Activated CD8-positive, alpha-beta memory T cell treated with anti-CD3 and anti-CD28 coated beads for 24 hours (primary cell): Measurements from ENCODE around the gene PEX26.
"Not testable (repeated sequence)": the region's sequence is repeated elsewhere in the genome, so short reads cannot be mapped to it uniquely, and the experiment has no call there.

ENCODE experiments used
- DNase-seq: peaks from one replicate; pipeline ENCODE4 v3.0.0-alpha.2; 2020

Gene PEX26

DNA sequence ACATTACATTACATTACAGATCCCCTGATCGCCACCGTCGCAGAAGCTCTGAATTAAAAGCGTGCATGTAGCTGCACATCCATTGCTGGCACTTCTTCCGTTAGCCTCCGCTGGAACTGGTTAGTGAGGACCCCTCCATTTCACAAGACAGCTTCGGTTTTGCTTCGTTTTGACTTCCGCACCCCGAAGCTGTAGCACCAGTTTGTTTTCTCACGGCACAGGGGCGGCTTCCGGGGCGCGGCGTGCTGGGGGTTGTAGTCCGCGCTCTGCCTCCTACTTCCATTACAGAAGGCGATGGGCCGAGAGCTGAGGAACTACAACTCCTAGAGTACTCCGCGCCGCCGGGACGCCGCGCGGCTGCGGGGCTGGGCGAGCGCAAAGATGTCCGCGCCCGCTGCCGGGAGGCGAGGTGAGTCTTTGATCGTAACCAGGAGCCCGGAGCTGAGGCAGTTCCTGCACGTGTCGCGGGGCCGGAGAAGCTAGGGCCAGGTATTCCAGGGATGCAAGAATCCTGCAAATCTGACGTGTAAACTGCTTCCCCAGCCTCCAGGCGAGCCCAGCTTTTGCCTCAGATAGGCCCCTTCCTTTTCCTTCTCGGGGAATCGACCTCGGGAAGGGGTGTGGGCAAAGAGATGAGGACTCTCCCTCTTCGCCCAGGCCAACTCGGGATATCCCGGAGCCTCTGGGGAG lies at the start of gene PEX26:
Gene PEX26, plus strand, starts transcription at position 352 of the 690 bp plus-strand sequence. CDS start 387 bp downstream, outside the sequence.
- DNase-seq = peak; percentile 95

DNA sequence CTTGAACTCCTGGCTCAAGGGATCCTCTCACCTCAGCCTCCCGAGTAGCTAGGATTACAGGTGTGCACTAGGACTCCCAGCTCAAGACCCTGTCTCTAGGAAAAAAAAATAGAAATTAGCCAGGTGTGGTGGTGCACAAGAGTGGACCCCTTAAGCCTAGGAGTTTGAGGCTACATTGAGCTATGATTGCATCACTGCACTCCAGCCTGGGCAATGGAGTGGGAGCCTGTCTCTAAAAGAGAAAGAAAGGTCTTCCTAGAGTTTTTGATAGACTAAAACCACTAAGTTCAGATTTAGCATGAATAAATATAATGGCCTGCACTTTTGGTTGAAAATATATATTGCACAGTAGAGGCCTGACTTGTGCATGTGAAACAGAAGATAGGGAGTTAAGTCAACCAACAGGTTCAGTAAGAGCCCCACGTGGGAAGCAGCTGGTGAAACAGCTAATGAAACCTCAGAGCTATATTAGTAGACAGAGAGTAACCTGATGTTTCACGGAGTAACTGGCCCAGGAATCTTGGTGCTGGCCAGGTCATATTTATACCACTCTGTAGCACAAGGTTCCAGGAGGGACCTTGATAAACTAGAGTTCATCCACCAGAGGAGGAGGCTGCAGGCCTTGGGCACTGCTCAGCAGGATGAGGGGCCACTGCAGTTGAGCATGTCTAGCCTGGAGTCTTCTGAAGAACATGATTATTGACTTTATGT lies 48.8 kb upstream of the PEX26 start:
- DNase-seq = no peak

DNA sequence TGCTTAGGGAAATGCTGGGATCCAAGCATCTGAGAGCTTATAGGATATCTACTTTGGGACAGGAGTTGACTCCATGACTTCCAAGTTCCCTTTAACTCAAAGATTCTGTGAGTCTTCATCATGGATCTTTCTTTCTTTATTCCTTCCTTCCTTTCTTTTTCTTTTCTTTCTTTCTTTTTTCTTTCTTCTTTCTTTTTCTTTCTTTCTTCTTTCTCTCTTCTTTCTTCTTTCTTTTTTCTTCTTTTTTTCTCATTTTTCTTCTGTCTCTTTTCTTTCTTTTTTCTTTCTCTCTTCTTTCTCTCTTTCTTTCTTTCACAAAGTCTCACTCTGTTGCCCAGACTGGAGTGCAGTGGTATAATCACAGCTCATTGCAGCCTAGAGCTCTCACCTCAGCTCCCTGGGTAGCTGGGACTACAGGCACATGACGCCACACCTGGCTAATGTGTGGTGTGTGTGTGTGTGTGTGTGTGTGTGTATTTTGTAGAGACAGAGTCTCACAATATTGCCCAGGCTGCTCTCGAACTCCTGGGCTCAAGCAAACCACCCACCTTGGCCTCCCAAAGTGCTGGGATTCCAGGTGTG lies 48.0 kb upstream of the PEX26 start:
- DNase-seq = no peak

DNA sequence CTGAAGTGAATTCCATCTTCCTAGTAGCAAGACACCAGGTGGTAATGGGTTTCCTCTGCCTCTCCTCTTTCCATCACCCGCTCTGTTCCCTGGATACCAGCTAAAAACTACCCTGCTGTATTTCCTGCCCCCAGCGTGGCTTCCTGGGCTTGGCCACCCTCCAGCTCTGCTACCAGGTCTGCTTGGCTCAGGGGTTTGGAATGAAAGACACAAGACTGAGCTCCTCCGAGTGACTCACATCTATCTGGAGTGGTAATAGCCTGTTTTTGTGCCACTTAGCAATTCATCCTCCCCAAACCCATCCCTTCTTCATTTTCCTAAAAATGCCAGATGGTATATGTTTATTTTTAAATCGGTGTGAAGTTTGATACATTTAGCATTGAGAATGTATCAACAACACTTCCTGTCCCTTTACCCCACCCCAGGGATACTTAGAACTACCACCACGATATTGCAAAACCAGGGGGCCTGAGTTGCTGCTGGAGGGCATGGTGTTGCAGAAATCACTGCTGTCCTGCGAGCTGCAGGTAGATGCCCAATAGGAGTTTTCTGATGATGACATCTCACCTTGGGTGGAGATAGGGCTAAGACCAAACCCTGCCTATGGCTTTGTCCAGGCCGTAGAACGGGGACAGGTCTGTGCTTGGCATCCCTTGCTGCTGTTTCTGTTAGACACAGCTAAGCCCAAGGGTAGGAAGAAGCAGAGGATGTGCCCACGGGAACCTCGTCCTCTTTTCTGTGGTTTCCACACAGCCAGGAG lies 45.9 kb upstream of the PEX26 start:
- DNase-seq = no peak

DNA sequence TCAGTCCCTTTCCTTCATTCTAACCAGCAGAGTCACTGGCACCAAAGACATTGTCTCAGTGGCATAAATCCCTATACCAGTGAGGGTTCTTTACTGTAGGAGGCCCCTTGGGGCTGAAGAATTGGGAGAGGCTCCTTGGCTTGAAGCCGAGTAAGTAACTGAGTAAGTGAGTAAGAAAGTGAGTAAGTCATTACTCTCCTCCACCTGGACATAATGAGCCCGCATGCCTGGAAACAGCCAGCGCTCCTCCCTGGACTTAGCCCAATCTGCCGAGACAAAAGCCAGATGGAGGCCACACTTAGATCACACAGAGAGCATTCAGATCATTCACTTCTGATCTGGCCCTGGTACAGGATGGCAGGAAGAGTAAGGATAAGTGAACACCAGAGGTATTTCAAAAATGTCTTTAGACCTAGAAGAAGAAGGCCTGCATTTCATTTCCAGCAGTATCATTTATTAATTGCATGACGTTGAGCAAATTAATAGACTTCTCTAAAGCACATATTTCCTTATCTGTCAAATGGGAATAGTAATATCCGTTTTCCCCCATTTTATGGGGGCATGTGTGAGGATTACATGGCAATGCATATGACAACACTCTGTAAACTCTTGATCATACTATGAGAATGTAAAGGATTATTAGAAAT lies 45.2 kb upstream of the PEX26 start:
- no peak for DNase-seq

DNA sequence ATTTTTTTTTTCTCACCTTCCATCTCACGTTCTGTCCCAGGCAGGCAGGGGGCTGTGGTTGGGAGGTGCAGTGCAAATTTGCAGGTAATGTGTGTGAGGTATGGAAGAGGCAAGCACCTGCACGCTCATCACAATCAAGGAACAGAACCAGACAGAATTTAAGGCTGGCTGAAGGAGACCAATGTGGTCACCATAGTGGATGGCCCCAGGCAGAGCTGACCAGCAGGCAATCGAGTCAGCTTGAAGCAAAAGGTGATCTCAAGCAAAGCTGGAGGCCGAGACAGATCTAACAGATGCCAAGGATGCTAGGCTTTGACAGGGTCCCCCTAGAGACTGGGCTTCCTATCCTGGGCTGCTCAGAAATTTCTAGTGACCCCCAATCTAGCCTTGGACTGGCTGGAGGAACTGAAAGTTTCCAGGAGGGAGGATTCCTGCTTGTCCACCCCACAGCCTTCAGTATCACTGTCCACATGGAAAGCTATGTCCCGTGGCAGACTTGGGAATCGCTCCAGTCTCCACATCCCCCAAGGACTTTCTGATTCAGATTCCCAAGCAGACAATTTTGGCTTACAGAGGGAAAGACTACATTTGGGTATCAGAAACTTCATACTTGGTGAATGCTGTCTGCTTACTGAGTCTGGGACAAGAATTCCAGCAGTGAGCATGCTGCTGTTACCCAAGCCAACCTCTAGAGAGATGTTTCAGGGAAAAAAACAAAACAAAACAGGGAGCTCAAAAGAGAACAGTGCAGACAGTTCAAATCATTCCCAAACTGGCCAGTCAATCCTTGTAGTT lies 44.4 kb upstream of the PEX26 start:
- DNase-seq = no peak

DNA sequence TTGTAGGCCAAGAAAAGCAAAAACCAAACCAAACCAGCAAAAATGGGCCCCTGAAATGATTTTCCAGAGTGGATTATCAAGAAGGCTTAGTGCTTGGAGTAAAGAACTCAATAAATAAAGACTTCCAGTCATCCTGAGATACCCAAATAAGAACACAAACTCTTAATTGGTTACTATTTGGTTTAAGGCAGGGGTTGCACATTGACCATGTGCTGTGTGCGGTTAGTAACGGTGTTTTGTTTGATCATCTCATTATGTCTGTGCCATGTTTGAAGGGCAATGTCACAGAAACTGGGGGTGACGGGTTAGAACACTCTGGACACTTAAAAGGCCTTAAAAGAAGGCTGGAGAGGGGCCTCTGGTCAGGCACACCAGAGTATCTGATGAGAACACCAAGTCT lies 43.7 kb upstream of the PEX26 start:
- no peak for DNase-seq

DNA sequence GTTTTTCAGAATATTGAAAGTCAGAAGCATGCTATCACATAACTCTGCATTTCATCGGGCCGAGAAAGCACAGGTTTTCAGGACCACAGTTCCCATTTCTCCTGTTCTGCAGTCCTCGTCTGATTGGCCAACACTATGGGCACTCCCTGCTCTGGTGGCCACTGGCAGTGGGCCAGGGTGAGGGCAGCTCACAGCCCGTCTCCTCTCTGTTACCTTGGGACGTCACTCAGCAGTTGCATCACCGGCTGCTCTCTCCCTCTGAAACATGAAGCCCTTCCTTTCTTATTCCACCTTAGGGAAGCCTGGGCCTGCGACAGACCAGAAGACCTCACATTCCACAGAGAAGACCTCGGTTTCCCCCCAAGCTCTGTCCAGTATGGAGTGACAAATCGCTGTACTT lies 42.0 kb upstream of the PEX26 start:
- DNase-seq = no peak

DNA sequence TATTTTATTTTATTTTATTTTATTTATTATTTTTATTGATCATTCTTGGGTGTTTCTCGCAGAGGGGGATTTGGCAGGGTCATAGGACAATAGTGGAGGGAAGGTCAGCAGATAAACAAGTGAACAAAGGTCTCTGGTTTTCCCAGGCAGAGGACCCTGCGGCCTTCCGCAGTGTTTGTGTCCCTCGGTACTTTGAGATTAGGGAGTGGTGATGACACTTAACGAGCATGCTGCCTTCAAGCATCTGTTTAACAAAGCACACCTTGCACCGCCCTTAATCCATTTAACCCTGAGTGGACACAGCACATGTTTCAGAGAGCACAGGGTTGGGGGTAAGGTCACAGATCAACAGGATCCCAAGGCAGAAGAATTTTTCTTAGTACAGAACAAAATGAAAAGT lies 36.9 kb upstream of the PEX26 start:
- DNase-seq = not testable (repeated sequence)

DNA sequence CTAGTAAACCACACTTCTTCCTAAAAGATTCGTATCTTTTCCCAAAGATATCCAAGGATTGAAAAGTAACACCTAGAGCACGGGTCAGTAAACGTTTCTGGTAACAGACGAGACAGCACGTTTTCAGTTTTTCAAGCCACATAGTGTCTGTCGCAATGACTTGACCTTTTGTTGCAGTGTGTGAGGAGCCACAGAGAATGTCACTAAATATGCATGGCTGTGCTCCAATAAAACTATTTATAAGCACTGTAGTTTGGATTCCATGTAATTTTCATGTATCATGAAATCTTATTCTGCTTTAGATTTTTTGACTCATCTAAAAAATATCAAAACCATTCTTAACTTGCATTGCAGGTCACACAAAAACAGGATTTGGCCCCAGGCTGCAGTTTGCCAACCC lies 35.1 kb upstream of the PEX26 start:
- no peak for DNase-seq

DNA sequence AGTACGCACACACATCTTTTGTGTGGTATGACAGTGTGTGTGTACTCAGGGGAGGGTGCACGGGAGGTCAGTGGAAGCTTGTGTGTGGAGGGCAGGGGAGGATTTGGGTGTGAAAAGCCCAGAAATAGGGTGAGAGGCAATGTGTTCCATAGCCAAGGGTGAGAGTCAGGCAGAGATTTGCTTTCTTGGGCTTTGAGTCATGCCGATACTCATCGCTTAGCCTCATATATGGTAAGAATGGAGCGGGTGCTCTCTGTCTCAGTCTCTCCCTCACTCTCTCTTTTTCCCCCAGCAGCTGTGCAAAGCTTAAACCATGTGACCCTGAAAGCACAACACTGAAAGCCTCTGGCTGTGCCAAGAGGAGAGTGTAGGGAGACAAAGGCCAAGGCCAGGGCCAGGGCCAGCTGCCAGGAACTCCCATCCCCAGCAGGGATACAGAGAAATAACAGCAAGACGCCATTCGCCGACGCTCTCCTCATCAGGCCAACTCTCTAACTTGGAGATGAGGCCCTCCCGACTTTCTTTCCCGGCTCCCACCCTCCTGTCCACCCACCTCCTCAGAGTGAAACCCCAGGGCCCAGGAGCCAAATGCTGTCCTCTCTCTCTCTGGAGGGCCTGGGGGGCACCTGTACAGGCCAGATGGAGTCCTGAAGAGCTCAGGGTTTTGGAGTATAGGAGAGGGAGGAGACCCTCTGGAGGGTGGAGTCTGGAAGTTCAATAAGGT lies 33.1 kb upstream of the PEX26 start:
- DNase-seq = no peak

DNA sequence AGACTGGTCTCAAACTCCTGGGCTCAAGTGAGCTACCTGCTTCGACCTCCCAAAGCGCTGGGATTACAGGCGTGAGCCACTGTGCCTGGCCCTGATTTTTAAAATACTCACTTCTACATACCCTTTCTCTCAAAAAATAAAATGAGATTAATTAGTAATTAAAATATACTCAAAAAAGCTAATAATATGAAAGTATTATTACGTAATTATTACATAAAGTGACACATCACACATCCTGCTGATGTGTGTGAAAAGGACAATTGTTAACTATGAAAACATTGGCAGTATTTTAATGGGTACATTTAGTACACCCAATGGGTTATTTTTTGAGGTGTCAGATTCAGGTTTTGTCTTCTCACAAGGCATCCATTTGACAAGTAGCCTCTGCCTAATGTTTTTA lies 32.0 kb upstream of the PEX26 start:
- DNase-seq = no peak

DNA sequence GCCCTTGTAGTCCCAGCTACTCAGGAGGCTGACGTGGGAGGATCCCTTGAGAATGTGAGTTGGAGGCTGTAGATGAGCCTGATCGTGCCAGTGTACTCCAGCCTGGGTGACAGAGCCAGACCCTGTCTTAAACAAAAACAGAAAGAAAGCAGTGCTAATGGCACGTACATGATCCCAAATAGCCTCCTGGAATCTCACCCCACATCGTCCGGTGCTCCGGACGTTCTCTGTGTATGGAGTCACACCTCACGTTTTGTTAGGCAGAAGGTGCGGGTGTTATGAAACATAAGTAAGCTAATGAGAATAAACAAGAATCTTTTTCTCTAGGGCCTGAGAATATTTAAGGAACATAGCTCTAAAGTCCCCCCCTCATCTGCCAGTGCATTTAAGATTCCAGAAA lies 29.7 kb upstream of the PEX26 start:
- no peak for DNase-seq

DNA sequence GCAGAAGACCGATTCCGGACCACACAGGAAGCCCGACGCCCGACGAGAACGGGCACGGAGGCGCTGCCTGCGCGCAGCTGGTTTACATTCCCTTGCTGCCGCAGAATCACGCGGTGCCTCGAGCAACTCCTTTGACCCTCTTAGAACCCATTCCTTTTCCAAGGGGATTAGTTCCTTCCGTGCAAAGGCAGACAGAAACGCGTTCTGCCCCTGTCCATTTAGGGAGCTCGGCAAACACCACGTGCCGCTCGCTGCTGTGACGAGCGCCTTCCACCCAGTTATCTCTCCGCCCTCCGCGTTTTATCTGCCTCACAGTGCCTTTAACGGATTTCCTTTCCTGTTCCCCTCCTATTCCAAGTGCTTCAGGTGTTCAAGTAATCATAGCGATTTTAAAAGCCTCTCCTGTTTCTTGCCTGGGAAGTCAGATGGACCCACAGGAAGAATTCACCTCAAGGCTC lies 29.3 kb upstream of the PEX26 start:
- no peak for DNase-seq

DNA sequence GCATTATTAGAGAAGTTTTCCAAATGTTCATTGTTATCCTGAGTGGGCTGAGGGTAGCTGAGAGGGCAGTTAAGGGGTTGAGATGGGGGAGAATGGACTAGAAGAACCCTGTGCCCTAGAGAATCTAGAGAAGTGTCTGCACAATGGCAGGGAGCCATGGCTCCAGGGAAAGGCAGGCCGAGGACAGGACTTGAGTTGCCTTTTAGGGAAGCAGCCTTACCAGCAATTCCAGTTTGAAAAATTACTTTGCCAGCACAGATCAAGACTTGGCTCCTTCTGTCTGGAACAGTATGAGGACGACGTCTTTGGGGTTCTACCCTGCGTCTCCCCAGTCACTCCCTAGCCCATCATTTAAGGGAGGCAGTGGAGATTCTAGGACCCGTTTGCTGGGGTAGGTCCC lies 27.7 kb upstream of the PEX26 start:
- DNase-seq = no peak

DNA sequence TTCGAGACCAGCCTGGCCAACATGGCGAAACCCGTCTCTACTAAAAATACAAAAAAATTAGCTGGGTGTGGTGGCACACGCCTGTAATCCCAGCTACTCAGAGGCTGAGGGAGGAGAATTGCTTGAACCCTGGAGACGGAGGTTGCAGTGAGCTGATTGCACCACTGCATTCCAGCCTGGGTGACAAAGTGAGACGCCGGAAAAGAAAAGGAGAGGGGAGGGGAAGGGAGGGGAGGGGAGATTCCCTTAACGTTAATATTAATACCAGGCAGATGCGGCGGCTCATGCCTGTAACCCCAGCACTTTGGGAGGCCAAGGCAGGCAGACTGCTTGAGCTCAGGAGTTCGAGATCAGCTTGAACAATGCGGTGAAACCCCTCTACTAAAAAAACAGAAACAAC lies 26.7 kb upstream of the PEX26 start:
- not testable (repeated sequence) for DNase-seq

DNA sequence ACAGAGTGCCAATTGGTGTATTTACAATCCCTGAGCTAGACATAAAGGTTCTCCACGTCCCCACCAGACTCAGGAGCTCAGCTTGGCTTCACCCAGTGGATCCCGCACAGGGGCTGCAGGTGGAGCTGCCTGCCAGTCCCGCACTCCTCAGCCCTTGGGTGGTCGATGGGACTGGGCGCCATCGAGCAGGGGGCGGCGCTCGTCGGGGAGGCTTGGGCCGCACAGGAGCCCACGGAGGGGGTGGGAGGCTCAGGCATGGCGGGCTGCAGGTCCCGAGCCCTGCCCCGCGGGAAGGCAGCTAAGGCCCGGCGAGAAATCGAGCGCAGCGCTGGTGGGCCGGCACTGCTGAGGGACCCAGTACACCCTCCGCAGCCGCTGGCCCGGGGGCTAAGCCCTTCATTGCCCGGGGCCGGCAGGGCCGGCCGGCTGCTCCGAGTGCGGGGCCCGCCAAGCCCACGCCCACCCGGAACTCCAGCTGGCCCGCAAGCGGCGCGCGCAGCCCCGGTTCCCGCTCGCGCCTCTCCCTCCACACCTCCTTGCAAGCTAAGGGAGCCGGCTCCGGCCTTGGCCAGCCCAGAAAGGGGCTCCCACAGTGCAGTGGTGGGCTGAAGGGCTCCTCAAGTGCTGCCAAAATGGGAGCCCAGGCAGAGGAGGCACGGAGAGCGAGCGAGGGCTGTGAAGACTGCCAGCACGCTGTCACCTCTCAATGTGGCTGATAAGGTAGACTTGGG lies 24.4 kb upstream of the PEX26 start:
- DNase-seq = not testable (repeated sequence)

DNA sequence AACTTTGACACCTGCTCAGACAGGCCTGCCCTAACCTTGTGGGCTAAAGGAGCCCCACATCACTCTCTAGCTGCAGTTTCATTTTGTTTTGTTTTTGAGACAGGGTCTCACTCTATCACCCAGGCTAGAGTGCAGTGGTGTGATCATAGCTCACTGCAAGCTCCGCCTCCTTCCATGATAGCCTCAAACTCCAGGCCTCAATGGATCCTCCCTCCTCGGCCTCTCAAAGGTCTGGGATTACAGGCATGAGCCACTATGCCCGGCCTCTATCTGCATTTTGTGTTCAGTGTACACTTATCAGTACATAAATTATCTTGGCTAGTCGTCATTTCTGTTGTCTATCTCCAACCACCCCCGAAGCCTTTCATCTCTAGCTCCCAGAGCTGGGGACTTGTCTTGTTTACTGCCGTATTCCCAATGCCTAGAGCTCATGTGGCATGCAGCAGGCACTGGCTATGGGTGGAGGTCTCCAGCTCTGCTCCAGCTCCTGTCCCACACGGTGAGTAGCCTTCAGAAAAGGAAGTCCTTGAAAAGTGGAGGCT lies 22.1 kb upstream of the PEX26 start:
- no peak for DNase-seq

DNA sequence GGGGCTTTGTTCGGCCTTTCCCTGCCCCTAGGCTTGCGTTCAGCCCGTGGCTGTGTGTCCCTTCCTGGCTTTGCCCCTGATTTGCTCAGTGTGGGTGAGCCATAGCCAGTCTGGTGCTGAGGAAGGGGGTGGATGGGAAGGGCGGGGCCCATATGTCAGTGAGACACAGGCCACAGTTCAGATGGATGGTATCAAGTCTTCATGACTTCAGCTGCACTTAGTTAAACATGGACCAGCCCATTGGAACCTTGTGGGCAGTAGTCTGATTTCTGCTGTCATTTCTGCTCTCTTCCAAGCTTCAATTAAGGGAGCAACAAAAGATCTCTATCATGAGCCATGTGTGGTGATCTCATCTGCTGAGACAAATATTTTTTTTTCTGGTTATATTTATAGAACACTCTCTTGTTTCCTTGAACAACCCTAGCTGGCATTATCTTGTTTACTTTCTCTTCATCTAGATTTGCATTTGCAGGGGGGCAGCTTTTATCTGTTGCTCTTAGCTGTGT lies 21.6 kb upstream of the PEX26 start:
- no peak for DNase-seq

DNA sequence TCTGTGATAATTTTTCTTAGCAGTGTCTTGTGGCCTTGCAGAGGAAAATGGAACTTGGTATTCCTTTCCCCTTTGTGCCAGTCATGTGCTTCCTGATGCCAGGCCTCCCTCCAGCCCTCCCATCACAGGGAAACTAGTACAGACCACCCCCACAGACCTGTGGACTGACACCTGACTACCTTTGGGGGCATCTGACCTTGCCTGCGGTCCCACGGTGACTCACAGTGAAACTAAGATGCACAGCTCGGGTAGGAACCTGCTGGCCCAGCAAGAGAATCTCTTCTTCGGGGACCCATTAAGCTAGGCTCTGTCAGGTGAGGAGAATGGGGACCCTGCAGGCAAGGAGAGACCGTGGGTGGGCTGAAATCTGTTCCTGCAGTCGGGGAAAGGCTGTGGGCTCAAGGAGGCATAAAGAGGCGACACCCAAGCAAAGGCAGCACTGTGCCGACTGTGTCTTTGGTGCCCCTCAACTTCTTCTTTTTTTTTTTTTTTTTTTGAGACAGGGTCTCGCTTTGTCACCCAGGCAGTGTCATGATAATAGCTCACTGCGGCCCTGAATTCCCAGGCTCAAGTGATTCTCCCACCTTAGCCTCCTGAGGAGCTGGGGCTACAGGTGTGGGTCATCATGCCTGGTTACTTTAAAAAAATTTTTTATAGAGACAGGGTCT lies 20.8 kb upstream of the PEX26 start:
- DNase-seq = no peak
